ENCODE data around the gene PREP.

The PREP gene

DNA sequence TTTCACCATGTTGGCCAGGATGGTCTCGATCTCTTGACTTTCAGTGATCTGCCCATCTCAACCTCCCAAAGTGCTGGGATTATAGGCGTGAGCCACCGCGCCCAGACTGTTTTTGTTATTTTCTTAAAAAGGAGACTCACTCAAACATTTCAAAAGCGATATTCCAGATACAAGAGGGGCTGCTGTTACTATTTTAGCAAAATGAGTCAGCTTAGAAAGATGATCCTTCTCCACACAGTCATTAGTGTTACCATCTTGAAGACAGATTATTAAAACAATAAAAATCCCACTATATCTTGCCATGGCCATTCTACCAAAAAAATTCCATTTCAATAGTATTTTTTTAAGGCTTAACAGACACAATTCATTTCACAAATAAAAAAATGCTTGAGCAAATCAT lies 102.8 kb downstream of the PREP start:
- no peak for TF ChIP-seq GATA1 (IDR thresholded peaks at IDR 0.05; ENCODE audit: low read depth, low read length)
- TF ChIP-seq POLR2A (IDR thresholded peaks at IDR 0.05; ENCODE audit: low read length): no peak
- DNase-seq: no peak

DNA sequence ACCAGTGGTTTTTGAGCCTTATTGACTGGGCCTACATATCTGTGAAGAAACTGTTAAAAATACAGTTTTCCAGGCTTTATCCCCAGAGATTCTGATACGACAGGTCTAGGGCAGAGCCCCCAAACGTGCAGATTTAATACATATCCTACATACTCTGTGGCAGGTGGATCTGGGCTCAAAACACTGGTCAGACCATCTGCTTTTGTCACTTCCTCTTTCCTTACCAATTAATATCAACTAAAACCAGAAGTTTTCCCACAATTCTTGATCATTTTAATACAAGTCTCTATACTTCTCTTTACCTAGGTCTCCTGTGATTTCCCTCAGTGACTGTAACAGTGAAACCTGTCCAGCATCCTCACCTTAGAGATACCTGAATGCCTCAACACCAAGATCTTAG lies 108.8 kb downstream of the PREP start:
- TF ChIP-seq GATA1 (IDR thresholded peaks at IDR 0.05; ENCODE audit: low read depth, low read length) (no peak), POLR2A (IDR thresholded peaks at IDR 0.05; ENCODE audit: low read length) (no peak)

DNA sequence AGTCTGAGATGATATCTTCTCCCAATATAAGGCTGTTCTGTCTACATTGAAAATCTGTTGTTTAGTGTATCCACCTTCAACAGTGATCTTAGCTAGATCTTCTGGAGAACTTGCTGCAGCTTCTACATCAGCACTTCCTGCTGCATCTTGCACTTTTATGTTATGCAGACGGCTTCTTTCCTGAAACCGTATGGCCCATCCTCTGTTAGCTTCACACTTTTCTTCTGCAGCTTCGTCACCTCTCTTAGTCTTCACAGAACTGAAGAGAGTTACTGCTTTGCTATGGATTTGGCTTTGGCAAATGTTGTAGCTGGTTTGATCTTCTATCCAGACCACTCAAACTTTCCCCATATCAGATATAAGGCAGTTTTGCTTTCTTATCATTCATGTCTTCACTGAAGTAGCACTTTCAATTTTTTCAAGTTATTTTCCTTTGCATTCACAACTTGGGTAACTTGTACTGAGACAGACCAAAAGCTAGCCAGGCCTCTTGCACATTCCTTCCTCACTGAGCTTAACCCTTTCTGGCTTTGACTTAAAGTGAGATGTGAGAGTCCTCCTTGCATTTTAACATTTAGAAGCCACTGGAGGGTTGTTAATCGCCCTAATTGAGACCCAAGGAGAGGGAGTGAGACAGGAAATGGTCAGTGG lies 110.1 kb downstream of the PREP start:
- TF ChIP-seq GATA1 (IDR thresholded peaks at IDR 0.05; ENCODE audit: low read depth, low read length) (no peak), POLR2A (IDR thresholded peaks at IDR 0.05; ENCODE audit: low read length) (no peak)
- no peak for DNase-seq

More for the DNA sequence above, 108.8 kb downstream of the PREP start:
- no peak for DNase-seq

GRCh38 chr6:105291525-105291924 lies 111.4 kb downstream of the PREP start:
- DNase-seq: no peak
- TF ChIP-seq POLR2A (IDR thresholded peaks at IDR 0.05; ENCODE audit: low read length) (no peak), GATA1 (IDR thresholded peaks at IDR 0.05; ENCODE audit: low read depth, low read length) (no peak)

DNA sequence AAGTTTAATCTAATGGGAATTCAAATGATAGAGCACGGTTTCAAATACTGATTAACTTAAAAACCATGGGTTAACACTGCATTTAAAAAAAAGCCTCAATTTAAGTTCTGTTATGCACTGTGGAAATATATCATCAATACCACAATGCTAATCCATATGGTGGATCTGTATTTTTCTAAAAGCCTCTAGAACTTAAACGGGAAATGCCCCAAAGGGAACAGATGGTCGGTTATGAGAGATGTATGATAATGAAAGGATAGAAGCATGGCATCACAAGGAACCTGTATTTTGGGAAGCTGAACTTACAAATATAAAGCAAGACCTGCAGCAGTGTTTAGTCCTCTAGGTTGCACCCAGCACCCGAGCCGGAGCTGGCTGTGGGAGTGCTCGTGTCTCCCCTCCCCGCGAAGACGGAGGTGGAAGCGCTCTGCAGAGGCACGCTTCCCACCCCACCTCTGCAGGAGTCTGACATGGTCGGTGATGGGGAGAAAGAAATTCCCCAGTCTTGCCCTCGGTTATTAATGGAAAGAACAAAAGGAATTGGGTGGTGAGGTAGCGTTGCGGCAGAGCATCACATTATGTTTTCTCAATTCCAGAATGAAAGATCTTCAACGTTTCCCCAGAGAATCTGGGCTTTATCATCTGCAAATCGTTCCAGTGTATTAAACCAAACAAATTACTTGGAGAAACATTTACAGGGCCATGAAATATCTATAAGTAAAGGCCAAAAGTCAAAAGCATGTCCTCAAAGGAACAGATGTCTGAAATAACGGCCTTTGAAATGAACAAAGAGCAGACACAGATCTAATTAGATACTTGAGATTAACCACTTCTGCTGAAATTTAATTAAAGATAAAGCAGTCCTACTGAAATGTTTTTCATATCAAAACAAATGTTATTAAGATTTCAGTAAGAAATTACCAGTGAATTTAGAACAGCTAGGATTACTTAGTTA lies 120.0 kb downstream of the PREP start:
- TF ChIP-seq GATA1 (IDR thresholded peaks at IDR 0.05; ENCODE audit: low read depth, low read length) (no peak), POLR2A (IDR thresholded peaks at IDR 0.05; ENCODE audit: low read length) (no peak)
- no peak for DNase-seq

- DNase-seq: no peak
- TF ChIP-seq GATA1 (IDR thresholded peaks at IDR 0.05; ENCODE audit: low read depth, low read length) (no peak), POLR2A (IDR thresholded peaks at IDR 0.05; ENCODE audit: low read length) (no peak)
These were observed 122.8 kb downstream of the PREP start for GRCh38 chr6:105280033-105280432.

DNA sequence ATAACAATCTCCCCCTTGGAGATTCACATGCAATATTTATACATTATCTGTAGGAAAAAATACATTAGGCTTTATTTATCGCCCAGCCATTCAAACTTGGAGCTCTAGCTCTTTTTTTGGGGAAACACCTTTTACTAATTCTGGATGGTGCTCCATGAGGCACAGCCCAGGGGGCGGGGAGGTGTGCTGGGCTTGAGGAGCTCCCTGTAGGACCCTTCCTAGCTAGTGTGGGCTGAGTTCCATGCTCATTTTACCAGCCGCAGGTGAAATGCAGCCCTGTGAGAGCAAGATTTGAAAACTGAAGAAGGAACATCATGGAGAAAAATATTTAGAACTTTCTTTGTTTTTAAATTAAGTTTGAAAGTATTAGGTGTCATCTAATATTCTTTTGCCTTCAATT lies 123.4 kb downstream of the PREP start:
- DNase-seq: no peak
- no peak for TF ChIP-seq GATA1 (IDR thresholded peaks at IDR 0.05; ENCODE audit: low read depth, low read length)
- TF ChIP-seq POLR2A (IDR thresholded peaks at IDR 0.05; ENCODE audit: low read length): no peak

DNA sequence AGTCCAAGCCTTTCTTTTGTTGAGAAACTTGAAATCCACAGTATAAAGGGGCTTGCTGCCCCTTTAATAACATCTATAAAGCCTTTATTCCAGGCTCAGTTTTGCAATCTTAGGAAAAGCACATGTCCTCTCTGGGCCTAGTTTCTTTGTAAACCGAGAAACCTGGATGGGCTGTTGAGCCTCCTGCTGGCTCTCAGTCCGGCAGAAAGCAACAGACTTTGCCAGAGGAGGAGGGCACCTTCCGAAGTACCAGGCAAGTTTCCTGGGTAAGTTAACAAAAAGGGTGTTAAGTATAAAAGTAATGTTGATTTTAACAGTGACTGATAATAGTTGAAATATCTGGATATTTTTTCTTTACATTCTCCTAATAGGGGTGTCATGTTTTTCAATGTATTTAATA lies 124.1 kb downstream of the PREP start:
- TF ChIP-seq GATA1 (IDR thresholded peaks at IDR 0.05; ENCODE audit: low read depth, low read length) (no peak), POLR2A (IDR thresholded peaks at IDR 0.05; ENCODE audit: low read length) (no peak)
- no peak for DNase-seq

- TF ChIP-seq POLR2A (IDR thresholded peaks at IDR 0.05; ENCODE audit: low read length) (no peak), GATA1 (IDR thresholded peaks at IDR 0.05; ENCODE audit: low read depth, low read length) (no peak)
- no peak for DNase-seq
These were observed 124.8 kb downstream of the PREP start for GRCh38 chr6:105278035-105278434.

DNA sequence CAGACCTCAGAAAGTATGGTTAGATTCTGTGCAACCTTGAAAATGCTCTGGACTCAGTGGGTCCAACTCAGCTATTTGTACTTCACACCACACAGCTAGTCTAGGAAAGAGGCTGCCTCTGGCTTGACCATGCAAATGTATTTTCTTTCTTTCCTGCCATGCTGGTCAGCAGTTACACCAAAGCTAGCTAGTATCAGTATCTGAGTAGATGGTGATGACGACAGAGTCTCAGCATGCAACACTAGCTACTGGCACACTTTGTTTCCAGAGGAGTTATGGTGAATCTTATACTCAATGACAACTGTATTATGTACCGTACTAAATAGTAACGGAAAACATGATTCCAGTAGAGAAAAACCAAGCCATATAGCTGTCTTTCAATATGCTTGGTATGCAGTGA lies 126.5 kb downstream of the PREP start:
- TF ChIP-seq GATA1 (IDR thresholded peaks at IDR 0.05; ENCODE audit: low read depth, low read length): no peak
- no peak for TF ChIP-seq POLR2A (IDR thresholded peaks at IDR 0.05; ENCODE audit: low read length)

GRCh38 chr6:105275542-105275941 lies 127.3 kb downstream of the PREP start:
- no peak for DNase-seq
- TF ChIP-seq POLR2A (IDR thresholded peaks at IDR 0.05; ENCODE audit: low read length) (no peak), GATA1 (IDR thresholded peaks at IDR 0.05; ENCODE audit: low read depth, low read length) (no peak)

More for the DNA sequence above, 126.5 kb downstream of the PREP start:
- DNase-seq: no peak

- TF ChIP-seq POLR2A (IDR thresholded peaks at IDR 0.05; ENCODE audit: low read length) (no peak), GATA1 (IDR thresholded peaks at IDR 0.05; ENCODE audit: low read depth, low read length) (no peak)
- DNase-seq: no peak
These were observed 128.2 kb downstream of the PREP start for GRCh38 chr6:105274678-105275077.

- no peak for DNase-seq
- TF ChIP-seq POLR2A (IDR thresholded peaks at IDR 0.05; ENCODE audit: low read length): no peak
These were observed 129.3 kb downstream of the PREP start for GRCh38 chr6:105273589-105273988.

DNA sequence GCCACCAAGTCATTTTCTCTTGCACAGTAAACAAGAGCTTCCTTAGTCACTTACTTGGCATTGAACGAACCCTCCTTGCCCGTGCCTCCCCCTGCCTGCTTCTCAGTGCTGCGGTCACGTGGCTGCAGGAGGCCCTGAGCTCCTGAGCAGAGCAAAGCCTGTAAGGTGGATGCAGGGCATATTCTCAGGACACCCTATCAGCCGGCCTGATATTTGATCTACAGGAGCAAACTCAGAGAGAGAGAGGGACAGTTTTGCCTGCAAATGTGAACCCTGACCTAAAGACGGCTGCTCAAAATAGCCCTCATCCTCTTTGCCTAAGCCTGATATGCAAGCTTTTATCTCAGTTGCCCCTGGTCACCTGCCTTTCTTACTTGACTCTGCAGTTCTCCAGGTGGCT lies 130.1 kb downstream of the PREP start:
- no peak for TF ChIP-seq GATA1 (IDR thresholded peaks at IDR 0.05; ENCODE audit: low read depth, low read length)
- TF ChIP-seq POLR2A (IDR thresholded peaks at IDR 0.05; ENCODE audit: low read length): no peak
- no peak for DNase-seq

GRCh38 chr6:105270511-105270910 lies 132.4 kb downstream of the PREP start:
- no peak for DNase-seq
- TF ChIP-seq GATA1 (IDR thresholded peaks at IDR 0.05; ENCODE audit: low read depth, low read length) (no peak), POLR2A (IDR thresholded peaks at IDR 0.05; ENCODE audit: low read length) (no peak)
